GM19240 (cell line): ENCODE data around the gene CARD19.

Experiments
- DNase-seq: peaks from one replicate; pipeline ENCODE4 v3.0.0; 2011; ENCODE audit warnings: low spot score; ENCODE audit not compliant: insufficient read length

CARD19 gene

DNA sequence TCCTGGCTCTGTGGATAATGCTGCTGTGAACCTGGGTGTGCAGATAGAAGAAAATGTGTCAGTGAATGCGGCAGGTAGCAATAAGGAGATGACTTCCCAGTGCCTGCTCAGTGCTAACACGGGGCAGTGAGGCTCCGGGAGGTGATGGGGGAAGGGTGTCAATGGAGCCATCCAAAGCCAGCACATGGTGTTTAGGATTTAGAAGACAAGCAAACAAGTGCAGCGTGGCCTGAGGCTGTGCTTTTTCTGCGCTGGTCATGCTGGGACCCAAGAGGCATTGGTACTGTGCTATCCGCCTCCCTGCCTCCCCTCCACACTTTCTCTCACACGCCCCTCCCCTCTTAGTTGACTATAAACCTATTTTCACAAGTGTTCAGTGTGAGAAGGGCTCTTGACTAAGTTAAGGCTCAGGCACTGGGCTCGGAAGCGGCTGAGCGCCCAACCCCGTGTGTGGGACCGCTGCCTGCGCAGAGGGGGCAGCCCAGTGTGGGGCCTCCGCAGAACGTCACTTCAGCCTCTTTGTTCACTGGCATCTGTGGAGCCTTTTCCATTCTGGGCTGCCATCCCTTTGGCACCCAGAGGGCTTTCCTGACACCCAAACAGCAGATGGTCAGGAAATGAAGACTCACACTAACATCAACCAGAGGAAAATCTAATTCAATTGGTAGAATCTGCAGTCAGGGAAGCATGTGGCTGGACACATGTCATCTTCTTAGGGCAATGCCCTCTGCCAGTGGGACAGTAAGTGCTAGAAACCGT lies 59.9 kb downstream of the CARD19 start:
- no peak for DNase-seq

DNA sequence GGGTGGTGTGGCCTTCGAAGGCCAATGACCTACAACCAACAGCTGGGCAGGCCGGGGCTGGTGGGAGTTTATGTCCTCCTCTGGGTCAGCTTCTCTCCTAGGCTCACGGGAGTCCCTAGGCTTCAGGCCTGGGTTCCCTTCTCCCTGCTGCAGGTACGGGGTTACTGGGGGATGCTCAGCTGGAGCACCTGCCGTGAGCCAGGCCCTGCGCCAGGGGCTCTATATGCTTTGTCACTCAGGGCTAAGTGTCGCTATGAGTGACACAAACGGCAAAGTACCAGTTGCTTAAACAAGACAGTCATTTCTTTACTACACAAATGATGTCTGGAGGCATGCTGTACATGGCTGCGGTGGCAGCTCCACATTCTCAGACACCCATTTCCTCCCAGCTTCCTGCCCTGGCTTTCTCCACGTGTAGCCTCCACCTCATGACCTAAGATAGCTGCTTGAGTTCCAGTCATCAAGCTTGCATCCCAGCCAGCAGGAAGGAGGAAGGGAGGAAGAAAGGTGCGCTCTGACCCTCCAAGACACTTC lies 60.5 kb downstream of the CARD19 start:
- no peak for DNase-seq

GRCh38 chr9:93159601-93160471 lies 63.8 kb downstream of the CARD19 start:
- peak; percentile 90 for DNase-seq

GRCh38 chr9:93161786-93162562 lies 66.0 kb downstream of the CARD19 start:
- no peak for DNase-seq
